GM18861 (cell line): ENCODE results near the gene UQCC2.

Experiments used
- ATAC-seq: cut with Tn5 transposase; IDR thresholded peaks from one replicate; pipeline ENCODE4 v1.9.1; 2021; ENCODE audit not compliant: unreplicated experiment

UQCC2 gene

DNA sequence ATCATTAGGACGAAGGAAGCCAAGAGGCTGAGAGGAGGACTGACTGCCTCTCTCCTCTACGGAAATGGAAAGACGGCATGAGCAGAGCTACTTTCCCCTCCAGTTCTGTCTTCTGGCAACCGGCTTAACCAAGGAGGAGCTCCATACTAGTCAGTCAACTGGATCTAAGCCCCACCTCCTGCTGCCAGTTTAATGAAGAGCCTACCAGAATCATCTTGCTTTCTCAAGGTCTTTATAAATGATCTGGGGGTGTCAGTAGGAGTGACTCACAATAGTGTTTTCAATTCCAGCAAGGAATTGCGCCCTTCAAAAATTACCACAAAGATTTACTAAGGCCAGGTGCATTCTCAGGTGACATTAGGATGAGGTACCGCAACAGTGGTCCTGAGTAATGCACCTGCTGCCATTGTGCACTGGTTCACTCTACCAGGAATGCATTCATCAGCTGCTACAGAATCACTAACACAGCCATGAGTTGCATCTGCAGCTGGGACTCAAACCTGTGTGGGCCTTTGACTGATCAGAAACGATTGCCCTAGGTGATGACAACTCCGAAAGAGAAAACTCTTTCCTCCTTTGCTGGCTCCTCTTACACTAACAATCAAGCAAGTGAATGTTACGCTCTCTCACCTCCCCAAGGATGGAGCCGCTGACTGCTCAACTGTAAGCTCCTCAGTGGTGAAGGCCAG, 2.8 kb downstream of the UQCC2 start:
- ATAC-seq = no peak

DNA sequence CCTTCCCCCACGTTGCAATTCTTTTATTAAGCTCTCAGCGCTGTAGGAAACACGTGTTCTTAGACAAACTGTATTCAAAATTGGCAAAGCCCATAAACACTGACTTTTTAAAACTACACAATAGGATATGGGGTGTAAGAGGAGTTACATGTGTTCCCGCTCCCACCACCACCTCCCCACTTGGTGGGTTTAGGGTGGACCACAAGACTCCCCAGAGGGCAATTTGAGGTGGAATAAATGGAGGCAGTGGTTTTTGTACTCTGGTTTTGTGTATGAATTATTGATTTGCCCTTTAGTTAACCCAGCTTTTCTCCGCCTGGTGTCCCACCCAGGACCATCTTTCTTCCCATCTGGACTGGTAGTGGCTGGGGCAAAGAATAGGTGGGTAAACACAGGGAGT, 3.7 kb downstream of the UQCC2 start:
- ATAC-seq = no peak

DNA sequence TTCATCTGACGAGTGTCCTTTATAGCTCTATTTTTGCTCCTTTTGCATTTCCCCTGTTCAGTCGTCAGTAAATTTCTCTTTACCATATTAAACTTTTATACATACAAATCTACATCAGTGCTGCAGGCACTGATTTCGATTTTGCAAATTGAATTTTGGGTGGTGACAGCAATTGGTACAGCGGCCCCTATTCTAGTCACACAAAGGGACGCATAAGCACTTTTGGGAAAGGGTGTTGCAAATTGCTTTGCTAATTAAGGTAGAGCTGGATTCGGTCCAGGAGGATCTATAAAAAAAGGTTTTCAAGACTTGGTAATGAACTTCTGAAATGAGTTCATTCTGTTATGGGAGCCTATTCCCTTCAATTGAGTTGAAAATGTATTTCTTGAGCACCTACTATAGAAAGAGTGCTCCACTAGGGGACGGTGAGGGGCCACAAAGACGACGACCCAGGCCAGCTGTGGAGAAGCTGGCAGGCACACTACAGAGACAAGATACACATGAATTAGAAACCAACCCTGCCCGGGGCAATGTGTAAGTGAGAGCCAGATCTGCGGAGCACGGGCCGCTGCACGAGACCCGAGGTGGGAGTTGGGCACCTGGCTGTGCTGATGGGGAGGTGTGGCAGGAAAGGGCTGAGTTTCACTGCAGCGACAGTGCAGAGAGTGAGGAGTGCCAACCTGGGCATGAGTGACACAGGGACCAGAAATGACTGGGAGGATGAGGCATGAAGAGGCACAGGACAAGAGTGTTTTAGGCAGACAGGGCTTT, 5.4 kb downstream of the UQCC2 start:
- ATAC-seq = no peak

DNA sequence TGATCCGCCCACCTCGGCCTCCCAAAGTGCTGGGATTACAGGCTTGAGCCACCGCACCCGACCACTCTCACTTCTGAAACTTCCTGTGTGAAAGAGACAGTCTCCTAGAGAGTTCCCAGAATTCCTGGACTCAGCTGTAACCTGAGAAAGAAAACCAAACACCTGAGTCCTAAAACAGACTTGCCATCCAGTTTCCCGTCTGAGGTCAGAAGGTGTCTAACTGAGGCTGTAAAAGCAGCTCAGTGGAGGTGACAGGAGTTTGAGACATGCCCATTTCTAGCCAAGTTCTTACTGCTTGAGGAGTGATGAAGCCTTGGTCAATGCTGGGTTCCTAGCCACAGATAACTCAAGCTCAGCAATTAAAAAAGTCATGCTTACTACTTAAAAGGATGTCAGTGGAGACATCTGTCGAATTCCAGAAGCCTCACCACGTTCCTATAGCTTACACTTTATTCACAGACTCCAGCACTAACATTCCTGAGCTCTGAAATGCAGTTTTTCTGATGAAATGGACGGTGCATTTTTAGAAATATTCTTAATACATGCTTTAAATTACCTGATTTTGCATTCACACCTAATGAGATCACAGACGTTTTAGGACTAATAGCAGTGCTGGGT, 6.1 kb downstream of the UQCC2 start:
- no peak for ATAC-seq

DNA sequence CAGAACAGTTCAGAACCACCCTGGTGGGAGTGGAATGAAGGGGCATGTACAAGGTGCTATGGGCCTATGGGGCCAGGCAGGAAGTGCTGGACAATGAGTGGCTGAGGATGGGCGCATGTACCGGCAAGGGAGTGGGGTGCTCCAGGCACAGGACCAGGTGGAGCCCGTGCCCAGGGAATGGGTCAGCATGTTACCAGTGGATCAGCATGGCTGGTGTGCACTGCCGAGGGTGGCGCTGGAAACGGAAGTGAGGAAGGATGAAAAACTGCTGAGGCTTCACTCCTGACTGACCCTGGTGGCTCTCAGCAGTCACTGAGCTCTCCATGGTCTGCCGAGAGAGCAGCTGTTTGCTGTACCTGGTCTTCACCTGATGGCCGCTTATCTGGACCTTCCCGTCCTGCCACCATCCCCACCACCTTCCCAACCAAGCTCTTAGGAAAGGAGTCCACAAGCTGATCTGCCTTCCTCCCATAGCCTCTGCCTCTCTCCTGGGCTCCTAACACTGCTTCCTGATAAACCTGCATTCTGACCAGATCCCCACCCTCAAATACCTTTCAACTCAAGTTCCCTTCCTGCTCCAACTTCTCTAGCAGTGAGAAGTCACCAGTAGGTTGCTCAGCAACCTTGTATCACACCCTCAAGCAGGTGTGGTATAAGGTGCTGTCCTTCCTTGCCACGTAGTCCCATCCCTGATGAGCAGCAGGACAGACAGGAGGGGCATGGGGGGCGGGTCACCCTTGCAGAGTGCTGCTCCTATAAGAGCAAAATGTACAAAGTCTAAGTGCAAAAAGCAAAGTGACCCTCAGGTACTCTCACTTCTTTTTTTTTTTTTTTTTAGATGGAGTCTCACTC, 7.1 kb downstream of the UQCC2 start:
- ATAC-seq = no peak

DNA sequence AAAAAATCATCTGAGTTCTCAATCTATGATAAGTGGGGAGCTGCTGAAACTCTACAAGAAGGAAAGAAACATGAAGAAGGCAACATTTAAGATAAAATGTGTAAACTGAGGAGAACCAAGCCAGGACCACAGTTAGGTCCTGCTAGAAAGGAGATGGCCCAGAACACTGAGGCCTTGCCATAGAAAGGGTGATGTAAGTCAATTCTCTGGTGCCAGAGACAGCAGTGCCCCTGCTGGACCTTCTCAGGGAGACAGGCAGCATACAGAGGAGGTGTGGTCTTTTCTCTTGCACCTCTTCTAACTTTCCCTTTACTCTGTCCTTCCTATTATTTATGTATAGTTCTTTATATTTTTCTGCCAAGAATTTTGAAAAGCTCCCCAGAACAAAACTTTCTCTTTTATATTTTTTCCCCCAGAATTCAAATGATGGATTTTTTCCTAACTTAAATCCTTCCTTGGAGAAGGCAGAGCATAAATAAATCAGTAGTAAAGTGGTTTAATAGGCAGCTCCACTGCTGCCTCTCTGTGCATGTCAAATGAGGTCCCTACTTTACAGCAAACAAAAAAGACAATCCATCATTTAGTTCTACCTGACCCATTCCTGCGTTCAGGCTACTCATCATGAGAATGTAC, 9.0 kb downstream of the UQCC2 start:
- ATAC-seq = no peak

DNA sequence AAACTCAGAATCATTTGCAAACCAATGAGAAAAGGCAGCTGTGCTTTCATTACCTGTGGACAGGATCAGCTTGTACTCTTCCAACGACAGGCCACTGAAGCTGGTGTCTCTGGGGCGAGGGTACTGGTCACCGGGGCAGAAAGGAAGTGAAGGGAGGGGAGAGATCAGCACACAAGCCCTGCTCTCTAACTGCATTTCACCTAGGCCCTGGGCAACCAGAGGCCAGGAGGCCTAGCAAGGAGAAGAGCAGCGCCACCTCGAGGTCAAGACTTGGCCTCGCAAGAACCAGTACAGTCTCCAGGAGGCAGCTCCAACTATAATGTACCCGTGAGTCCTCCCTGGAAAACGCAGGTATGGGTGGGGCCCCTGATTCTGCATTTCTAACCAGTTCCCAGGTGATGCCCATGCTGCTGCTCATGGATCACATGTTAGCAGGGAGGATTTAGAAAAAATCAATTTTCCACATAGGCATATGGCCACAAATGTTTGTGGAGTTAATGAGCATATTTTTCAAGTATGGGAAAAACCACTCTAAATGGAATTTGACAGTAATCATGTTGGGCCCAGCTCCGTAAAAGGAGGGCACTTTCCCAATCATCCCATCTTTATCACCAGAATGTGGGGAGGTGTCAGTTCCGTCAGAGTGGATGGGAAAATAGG, 11.0 kb downstream of the UQCC2 start:
- peak; percentile 57 for ATAC-seq

GRCh38 chr6:33699739-33700138, 11.8 kb downstream of the UQCC2 start:
- ATAC-seq = no peak

- ATAC-seq = no peak
Observed at GRCh38 chr6:33699131-33699530, 12.4 kb downstream of the UQCC2 start.

- no peak for ATAC-seq
Observed at GRCh38 chr6:33698494-33698893, 13.0 kb downstream of the UQCC2 start.

- no peak for ATAC-seq
Observed at GRCh38 chr6:33697845-33698244, 13.7 kb downstream of the UQCC2 start.

DNA sequence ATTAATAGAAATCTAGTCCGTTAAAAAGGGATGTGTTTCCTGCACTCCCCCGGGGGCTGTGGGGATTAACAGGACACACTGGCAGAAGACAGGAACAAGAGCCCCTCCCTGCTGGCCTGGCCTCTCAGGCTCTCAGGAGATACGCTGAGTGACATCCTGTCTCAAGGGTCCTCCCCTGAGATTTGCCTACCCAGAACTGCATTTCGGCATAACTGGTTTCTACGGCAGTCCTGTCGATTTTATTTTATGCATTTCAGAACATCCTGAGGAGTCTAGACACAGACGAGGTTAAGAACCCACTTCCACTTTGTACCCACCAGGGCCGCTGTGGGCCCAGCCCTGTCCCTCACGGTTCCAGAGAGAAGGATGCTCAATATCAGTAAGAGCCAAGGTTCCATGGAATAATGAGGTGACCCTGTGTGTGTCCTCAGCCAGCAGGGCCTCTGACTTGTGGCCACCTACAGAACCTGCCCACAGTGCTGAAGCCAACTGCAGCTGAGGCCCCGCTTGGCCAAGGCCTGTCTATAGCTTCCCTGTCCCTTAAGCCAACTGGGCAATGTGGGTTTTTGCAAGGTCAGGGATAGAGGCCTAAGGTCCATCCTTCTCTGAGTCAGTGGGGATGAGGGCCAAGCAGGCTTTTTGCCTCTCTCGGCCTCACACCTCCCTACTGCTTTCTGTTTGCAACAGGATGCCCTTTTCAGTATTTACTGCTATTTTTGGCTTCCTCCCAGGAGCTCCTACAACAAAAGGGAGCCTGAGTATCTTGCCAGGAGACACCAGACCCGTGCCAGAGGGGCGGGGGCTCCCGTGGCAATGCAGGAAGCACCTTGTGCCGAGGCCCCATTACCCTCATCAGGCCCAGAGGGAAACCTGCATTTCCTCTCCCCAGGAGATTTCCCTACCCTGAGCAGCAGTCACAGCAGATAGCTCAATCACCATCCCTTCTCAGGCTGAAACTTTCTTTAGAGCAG, 14.7 kb downstream of the UQCC2 start:
- ATAC-seq = no peak

- ATAC-seq = no peak
Observed at GRCh38 chr6:33696076-33696475, 15.4 kb downstream of the UQCC2 start.

DNA sequence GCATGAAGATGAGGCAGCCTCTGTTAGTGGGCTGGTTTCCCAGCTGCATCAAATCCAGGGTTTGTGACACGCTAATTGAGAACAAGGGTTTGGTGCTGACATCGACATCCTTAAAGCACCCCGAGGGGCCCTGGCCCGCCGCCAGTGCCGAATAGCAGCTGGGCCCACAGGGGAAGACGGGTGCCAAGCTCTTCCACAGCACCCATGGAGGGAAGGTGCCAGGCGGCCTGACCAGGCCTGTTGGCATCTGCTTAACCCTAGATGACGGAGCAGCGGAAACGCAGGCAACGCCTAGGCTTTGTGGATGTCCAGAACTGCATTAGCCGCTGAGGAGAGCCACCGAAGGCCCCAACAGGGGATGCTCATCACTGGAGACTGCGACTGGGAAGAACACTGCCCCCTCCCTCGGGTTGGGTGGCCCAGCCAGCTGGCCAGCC, 16.0 kb downstream of the UQCC2 start:
- no peak for ATAC-seq

- ATAC-seq = no peak
Observed at GRCh38 chr6:33694977-33695376, 16.5 kb downstream of the UQCC2 start.

DNA sequence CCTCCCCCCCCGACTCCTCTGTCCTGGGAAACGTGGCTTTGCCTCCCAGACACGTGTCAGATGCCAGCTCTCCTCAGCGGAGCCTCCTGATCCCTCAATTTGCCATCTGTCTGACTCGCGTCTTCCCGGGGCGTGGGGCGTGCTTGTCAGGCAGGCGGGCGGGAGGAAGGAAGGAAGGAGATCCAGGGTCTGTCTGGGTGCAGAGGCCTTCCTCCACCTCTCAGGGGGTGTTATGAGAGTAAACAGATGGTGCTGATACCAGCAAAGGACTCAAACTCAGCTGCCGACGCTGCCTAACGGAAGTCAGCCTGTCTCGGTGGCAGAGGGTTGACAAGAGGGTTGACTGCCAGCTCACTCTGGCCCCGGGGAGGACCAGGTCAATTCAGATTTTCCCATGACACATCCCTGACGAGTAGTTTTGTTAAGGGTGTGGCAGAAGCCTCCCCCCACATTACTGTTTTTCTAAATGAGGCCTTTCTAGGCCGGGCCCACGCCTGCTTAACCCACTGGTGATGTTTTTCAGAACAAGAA, 17.0 kb downstream of the UQCC2 start:
- ATAC-seq = no peak

- no peak for ATAC-seq
Observed at GRCh38 chr6:33693186-33694105, 18.1 kb downstream of the UQCC2 start.

DNA sequence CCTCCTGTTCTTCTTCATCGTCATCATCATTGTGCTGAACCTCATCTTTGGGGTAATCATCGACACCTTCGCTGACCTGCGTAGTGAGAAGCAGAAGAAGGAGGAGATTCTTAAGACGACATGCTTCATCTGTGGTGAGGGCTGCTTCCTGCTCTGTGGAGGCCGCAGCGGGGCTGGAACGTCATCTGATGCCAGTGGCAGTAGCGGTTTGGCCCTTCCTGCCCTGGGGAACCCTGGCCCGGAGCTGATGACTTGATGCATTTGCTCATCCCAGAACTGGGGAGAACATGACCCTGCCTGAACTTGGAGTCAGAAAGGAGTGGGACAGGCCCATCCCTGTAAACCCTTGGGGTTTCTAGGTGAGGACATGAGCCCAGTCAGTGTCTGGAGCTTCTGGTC, 18.7 kb downstream of the UQCC2 start:
- ATAC-seq = peak; percentile 53
